ENCODE data around the gene JCAD. TPM values are rescaled to one million over a fixed set of nuclear protein-coding genes. Genes with fewer than 3 reads are reported as not detected.

JCAD gene
- total RNA-seq, 2 experiments from 2014 or later: not detected

DNA sequence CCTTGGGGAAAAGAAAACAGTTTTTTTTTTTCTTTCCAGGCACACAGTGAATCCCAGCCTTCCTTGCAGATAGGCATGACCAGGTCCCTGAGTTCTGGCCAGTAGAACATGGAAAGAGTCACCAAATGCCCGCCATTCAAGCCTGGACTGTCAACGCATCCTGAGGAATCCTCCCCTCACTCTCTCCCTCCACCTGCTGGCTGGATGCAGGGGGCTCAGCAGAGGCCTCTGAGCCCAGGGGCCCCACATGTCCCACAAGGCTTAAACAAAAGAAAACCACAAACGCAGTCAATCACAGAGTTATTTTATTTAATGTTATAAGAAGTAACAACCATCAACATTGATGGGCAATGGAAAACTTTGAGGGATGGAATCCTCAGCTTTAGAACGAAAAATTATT, 93.1 kb downstream of the JCAD start:
- intact Hi-C loops (cut with micrococcal nuclease): no loop called here
- POLR2A ChIA-PET: no interaction called here
- DNase-seq: no peak
- TF ChIP-seq, protein P1, sequence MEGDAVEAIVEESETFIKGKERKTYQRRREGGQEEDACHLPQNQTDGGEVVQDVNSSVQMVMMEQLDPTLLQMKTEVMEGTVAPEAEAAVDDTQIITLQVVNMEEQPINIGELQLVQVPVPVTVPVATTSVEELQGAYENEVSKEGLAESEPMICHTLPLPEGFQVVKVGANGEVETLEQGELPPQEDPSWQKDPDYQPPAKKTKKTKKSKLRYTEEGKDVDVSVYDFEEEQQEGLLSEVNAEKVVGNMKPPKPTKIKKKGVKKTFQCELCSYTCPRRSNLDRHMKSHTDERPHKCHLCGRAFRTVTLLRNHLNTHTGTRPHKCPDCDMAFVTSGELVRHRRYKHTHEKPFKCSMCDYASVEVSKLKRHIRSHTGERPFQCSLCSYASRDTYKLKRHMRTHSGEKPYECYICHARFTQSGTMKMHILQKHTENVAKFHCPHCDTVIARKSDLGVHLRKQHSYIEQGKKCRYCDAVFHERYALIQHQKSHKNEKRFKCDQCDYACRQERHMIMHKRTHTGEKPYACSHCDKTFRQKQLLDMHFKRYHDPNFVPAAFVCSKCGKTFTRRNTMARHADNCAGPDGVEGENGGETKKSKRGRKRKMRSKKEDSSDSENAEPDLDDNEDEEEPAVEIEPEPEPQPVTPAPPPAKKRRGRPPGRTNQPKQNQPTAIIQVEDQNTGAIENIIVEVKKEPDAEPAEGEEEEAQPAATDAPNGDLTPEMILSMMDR (IDR thresholded peaks at IDR 0.05): no peak
- no peaks in the 10 kb centered on the region for H3K36me3 Mint-ChIP-seq (ENCODE audit: low read depth)
- no peak for ATAC-seq
- no peaks in the 10 kb centered on the region for H3K9me3 Mint-ChIP-seq
- no peaks in the 10 kb centered on the region for H3K27me3 Mint-ChIP-seq
- H3K4me1 Mint-ChIP-seq (ENCODE audit: low read depth): no peaks in the 10 kb centered on the region
- no peak overlapping the region for H3K27ac Mint-ChIP-seq
- H3K4me3 Mint-ChIP-seq: no peak overlapping the region
- CTCF ChIA-PET: no interaction called here
